ENCODE data around the gene CSRNP3. TPM values are rescaled to one million over a fixed set of nuclear protein-coding genes. Genes with fewer than 3 reads are reported as not detected.
"Not testable (repeated sequence)": the region's sequence is repeated elsewhere in the genome, so short reads cannot be mapped to it uniquely, and the experiment has no call there.

The CSRNP3 gene
- total RNA-seq, 1 donor from 2014 or later: 2.3 TPM

DNA sequence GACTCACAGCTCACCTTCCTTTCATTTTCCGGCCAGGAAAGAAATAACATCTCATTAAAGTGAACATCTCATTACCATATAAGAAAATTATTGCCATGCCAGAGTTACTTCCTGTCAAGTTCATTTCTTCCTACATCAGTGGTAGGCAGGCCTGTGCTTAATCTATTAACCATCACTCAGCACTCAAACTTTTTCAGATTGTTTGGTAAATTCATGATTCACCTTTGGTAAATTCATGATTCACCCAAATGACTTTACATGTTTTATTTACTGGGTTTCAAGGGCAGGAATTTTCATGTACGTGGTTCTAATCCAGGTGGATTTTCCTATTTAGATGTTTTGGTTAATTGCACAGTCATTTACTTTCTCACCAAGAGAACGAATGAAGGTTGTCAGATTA is 116.5 kb downstream of the CSRNP3 start:
- DNase-seq (no peak), ATAC-seq (no peak)
- Histone ChIP-seq H3K4me1 (peaks cover 7% of the 10 kb centered on the region), H3K9me3 (no peaks in the 10 kb centered on the region), H3K36me3 (no peaks in the 10 kb centered on the region), H3K27me3 (ENCODE audit: low read depth) (no peaks in the 10 kb centered on the region), H3K4me3 (no peak overlapping the region), H3K27ac (no peak overlapping the region)
- TF ChIP-seq, protein P1, sequence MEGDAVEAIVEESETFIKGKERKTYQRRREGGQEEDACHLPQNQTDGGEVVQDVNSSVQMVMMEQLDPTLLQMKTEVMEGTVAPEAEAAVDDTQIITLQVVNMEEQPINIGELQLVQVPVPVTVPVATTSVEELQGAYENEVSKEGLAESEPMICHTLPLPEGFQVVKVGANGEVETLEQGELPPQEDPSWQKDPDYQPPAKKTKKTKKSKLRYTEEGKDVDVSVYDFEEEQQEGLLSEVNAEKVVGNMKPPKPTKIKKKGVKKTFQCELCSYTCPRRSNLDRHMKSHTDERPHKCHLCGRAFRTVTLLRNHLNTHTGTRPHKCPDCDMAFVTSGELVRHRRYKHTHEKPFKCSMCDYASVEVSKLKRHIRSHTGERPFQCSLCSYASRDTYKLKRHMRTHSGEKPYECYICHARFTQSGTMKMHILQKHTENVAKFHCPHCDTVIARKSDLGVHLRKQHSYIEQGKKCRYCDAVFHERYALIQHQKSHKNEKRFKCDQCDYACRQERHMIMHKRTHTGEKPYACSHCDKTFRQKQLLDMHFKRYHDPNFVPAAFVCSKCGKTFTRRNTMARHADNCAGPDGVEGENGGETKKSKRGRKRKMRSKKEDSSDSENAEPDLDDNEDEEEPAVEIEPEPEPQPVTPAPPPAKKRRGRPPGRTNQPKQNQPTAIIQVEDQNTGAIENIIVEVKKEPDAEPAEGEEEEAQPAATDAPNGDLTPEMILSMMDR (IDR thresholded peaks at IDR 0.05): no peak
- intact Hi-C loops (cut with DNase I): no loop called here

DNA sequence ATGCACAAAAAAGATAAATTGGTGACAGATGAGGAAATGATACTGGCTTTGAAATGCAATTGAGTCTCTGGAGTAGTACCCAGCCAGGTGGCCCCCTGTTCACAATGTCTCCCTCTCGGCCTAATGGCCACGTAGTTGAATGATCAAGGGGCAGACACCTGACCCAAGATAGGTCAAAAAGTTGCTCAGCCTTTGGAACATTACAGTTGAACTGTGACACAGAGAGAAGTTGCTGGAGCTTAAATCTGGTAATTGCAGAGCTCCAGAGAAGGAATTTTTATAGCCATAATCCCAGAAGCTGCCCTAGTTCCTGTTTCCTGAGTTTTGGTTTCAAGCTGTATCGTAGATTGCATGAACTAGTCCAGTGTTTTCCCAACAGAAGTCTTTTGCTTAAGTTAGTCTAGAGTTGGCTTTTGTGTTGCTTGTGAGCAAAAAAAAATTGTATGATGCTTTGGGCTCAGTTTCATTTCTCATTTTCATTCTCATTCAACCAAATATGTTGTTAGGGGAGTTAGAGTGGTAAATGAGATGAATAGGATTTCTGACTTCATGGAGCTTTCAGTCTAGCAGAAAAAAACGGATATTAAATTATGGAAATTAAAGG is 117.9 kb downstream of the CSRNP3 start:
- intact Hi-C loops (cut with DNase I): no loop called here
- H3K4me3 ChIP-seq: no peak overlapping the region
- DNase-seq: no peak
- H3K27me3 ChIP-seq (ENCODE audit: low read depth): no peaks in the 10 kb centered on the region
- peaks cover 7% of the 10 kb centered on the region for H3K4me1 ChIP-seq
- no peaks in the 10 kb centered on the region for H3K36me3 ChIP-seq
- H3K27ac ChIP-seq: no peak overlapping the region
- no peak for ATAC-seq
- no peaks in the 10 kb centered on the region for H3K9me3 ChIP-seq
- TF ChIP-seq, protein P1 (IDR thresholded peaks at IDR 0.05): no peak

DNA sequence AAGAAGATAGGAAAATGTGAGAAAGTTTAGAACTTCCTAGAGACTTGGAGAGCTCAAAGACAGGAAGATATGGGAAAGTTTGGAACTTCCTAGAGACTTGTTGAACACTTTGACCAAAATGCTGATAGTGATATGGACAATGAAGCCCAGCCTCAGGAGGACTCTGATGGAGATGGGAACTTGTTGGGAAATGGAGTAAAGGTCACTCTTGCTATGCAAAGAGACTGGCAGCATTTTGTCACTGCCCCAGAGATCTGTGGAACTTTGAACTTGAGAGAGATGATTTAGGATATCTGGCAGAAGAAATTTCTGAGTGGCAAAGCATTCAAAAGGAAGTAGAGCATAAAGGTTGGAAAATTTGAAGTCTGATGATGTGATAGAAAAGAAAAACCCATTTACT is 121.5 kb downstream of the CSRNP3 start:
- ATAC-seq; intact Hi-C loops (cut with DNase I); DNase-seq; H3K27ac ChIP-seq; H3K4me3 ChIP-seq; H3K9me3 ChIP-seq; H3K36me3 ChIP-seq; H3K4me1 ChIP-seq; H3K27me3 ChIP-seq (ENCODE audit: low read depth): not testable (repeated sequence)

DNA sequence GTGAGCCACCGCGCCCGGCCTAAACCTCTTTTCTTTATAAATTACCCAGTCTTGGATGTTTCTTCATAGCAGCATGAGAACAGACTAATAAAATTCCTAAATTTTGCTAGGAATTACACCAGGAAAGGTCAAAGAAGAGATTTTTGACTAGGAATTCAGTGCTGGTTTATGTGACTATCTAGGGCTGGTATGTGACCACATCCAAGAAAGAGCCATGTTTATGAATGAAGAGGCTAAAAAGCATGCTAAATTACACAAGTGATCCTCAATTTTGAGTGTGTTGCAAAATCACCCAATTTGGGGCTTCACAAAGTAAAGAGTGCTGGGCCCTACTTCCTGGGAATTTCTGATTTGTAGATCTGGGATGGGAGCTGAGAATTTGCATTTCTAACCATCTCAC is 123.6 kb downstream of the CSRNP3 start:
- no peak for ATAC-seq
- no peak overlapping the region for H3K4me3 ChIP-seq
- no peaks in the 10 kb centered on the region for H3K27me3 ChIP-seq (ENCODE audit: low read depth)
- intact Hi-C loops (cut with DNase I): no loop called here
- TF ChIP-seq, protein P1 (IDR thresholded peaks at IDR 0.05): no peak
- no peaks in the 10 kb centered on the region for H3K9me3 ChIP-seq
- no peak overlapping the region for H3K27ac ChIP-seq
- no peaks in the 10 kb centered on the region for H3K4me1 ChIP-seq
- H3K36me3 ChIP-seq: no peaks in the 10 kb centered on the region
- no peak for DNase-seq

DNA sequence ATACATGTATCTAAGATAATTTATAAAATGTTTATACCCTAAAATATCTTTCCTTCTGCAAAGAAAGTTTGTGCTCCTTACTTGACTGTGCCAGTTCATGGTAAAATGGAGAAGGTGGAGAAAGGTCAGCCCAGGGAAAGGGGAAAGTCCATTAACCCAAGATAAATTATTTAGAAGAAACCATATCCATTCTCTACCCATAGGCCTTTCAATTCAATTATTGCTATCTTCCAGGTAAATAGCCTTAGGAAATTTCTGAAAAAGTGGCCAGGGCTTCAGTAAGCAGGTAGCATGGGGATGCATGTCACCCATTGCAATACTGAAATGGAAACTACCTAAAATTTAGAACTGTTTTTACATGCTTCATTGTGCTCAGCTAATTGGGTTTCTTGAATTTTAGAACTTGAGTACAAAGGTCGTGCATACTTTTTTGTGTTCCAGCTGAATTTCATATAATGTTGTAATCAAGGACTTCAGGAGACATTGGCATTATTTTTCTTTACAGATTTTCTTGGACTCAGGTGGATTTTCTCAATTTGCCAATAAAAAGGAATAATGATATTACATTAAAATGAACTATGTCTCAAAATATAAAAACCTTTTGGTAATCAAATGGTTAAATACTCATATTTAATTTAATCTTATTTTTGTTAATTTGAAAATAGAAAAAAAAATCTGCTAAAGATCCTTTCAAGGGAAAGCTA is 124.9 kb downstream of the CSRNP3 start:
- Histone ChIP-seq H3K36me3 (no peaks in the 10 kb centered on the region), H3K4me3 (no peak overlapping the region), H3K27me3 (ENCODE audit: low read depth) (no peaks in the 10 kb centered on the region), H3K9me3 (no peaks in the 10 kb centered on the region), H3K27ac (no peak overlapping the region), H3K4me1 (no peaks in the 10 kb centered on the region)
- DNase-seq (no peak), ATAC-seq (no peak)
- TF ChIP-seq, protein P1 (IDR thresholded peaks at IDR 0.05): no peak
- intact Hi-C loops (cut with DNase I): no loop called here

DNA sequence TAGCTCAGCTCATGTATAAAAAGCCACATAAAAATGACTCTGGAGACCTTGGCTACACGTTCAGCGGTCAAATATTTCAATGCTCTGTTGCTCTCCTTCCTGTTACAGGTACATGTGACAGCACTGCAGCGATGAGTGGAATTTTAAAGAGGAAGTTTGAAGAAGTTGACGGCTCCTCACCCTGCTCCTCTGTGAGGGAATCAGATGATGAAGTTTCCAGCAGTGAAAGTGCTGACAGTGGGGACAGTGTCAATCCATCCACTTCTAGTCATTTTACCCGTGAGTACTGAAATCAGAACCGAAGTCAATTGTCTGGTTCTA is 125.4 kb downstream of the CSRNP3 start:
- no peak for DNase-seq

More for the DNA sequence above, 125.4 kb downstream of the CSRNP3 start:
- Histone ChIP-seq H3K4me3 (no peak overlapping the region), H3K36me3 (no peaks in the 10 kb centered on the region), H3K4me1 (no peaks in the 10 kb centered on the region), H3K27me3 (ENCODE audit: low read depth) (no peaks in the 10 kb centered on the region), H3K27ac (no peak overlapping the region), H3K9me3 (no peaks in the 10 kb centered on the region)
- no peak for ATAC-seq
- intact Hi-C loops (cut with DNase I): no loop called here
- TF ChIP-seq, protein P1 (IDR thresholded peaks at IDR 0.05): no peak

Measured in lower lobe of right lung (tissue), 2 donors.